HEK293T (cell line): ENCODE results near the gene LRRC8A.

Source experiments
- CTCF ChIA-PET: fragments of 350-600 bp; formaldehyde crosslinking; extraction: SDS; loops from one replicate; lab custom pipeline; 2021; ENCODE audit warnings: antibody characterized with exemption, inconsistent platforms; lab: Yijun Ruan, JAX
- POLR2A ChIA-PET: fragments of 350-600 bp; formaldehyde crosslinking; extraction: SDS; loops from one replicate; lab custom pipeline; 2020; ENCODE audit warnings: antibody characterized with exemption, inconsistent platforms; lab: Yijun Ruan, JAX
- DNase-seq: peaks from one replicate; pipeline ENCODE4 v3.0.0; 2012; ENCODE audit warnings: mixed read lengths; ENCODE audit errors: extremely low spot score
- ARNT ChIP-seq: fragments of 450-650 bp; IDR thresholded peaks from 2 replicates; pipeline ENCODE4 v1.6.1; 2017; ENCODE audit warnings: mild to moderate bottlenecking
- BHLHE40 ChIP-seq: fragments of 450-650 bp; IDR thresholded peaks from 2 replicates; pipeline ENCODE4 v1.6.1; 2016; ENCODE audit warnings: mild to moderate bottlenecking, moderate library complexity, borderline replicate concordance
- CTBP1 ChIP-seq: fragments of 450-650 bp; IDR thresholded peaks from 2 replicates; pipeline ENCODE4 v1.6.1; 2016; ENCODE audit warnings: borderline replicate concordance
- ELF4 ChIP-seq: fragments of 450-650 bp; IDR thresholded peaks from 2 replicates; pipeline ENCODE4 v1.6.1; 2017; ENCODE audit warnings: antibody characterized with exemption
- FOXA1 ChIP-seq: fragments of 450-650 bp; IDR thresholded peaks from 2 replicates; pipeline ENCODE4 v1.6.1; 2016; ENCODE audit warnings: mild to moderate bottlenecking
- FOXK2 ChIP-seq: fragments of 450-650 bp; IDR thresholded peaks from 2 replicates; pipeline ENCODE4 v1.6.1; 2016; ENCODE audit warnings: mild to moderate bottlenecking
- FOXM1 ChIP-seq: fragments of 450-650 bp; IDR thresholded peaks from 2 replicates; pipeline ENCODE4 v1.6.1; 2017; ENCODE audit warnings: mild to moderate bottlenecking, borderline replicate concordance
- HDGF ChIP-seq: fragments of 450-650 bp; IDR thresholded peaks from 2 replicates; pipeline ENCODE4 v1.6.1; 2017; ENCODE audit warnings: antibody characterized with exemption, borderline replicate concordance
- L3MBTL2 ChIP-seq: fragments of 450-650 bp; conservative IDR thresholded peaks from 2 replicates; pipeline ENCODE4 v1.6.1; 2016; ENCODE audit warnings: mild to moderate bottlenecking
- LEF1 ChIP-seq: fragments of 450-650 bp; IDR thresholded peaks from 2 replicates; pipeline ENCODE4 v1.6.1; 2017; ENCODE audit warnings: mild to moderate bottlenecking, borderline replicate concordance
- NFRKB ChIP-seq: fragments of 450-650 bp; IDR thresholded peaks from 2 replicates; pipeline ENCODE4 v1.6.1; 2016; ENCODE audit warnings: mild to moderate bottlenecking, moderate library complexity
- SP1 ChIP-seq: fragments of 450-650 bp; IDR thresholded peaks from 2 replicates; pipeline ENCODE4 v1.6.1; 2017
- SUZ12 ChIP-seq: fragments of 450-650 bp; IDR thresholded peaks from 2 replicates; pipeline ENCODE4 v1.6.1; 2016; ENCODE audit warnings: mild to moderate bottlenecking
- TARDBP ChIP-seq: fragments of 450-650 bp; IDR thresholded peaks from 2 replicates; pipeline ENCODE4 v1.6.1; 2016
- ZNF384 ChIP-seq: fragments of 450-650 bp; IDR thresholded peaks from 2 replicates; pipeline ENCODE4 v1.6.1; 2016
- TF ChIP-seq, protein P1 (sequence below): fragments of 450-650 bp; IDR thresholded peaks from 2 replicates; pipeline ENCODE4 v1.6.1; 2016

LRRC8A gene

DNA sequence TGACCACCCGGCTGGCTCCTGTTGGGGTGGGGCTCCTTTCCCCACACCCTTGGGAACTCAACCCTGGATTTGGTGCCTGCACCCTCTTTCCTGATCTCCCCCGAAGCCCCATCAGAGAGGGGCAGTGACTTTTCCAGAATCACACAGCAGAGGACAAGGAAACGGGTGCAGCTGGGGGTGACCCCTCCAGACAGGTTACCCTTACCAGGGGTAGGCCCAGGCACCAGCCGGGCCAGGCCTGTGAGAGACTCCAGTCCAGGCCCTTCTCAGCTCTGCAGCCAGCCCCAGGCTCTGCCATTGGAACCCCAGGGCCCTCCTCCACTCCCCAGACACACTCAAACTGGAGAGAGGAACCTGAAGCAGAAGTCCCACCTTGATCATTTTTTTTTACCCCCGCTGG, 19.9 kb downstream of the LRRC8A start:
- TF ChIP-seq SUZ12 (no peak), NFRKB (no peak), CTBP1 (no peak), FOXA1 (no peak), SP1 (no peak), FOXM1 (no peak), ELF4 (no peak)
- TF ChIP-seq, protein P1, sequence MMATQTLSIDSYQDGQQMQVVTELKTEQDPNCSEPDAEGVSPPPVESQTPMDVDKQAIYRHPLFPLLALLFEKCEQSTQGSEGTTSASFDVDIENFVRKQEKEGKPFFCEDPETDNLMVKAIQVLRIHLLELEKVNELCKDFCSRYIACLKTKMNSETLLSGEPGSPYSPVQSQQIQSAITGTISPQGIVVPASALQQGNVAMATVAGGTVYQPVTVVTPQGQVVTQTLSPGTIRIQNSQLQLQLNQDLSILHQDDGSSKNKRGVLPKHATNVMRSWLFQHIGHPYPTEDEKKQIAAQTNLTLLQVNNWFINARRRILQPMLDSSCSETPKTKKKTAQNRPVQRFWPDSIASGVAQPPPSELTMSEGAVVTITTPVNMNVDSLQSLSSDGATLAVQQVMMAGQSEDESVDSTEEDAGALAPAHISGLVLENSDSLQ = no peak
- ChIA-PET POLR2A (no interaction called here), CTCF (no interaction called here)
- DNase-seq = no peak

- TF ChIP-seq FOXK2 = no peak
- no peak for TF ChIP-seq LEF1
- no peak for TF ChIP-seq FOXA1
- no peak for TF ChIP-seq L3MBTL2
- no peak for TF ChIP-seq CTBP1
- no peak for TF ChIP-seq ELF4
- TF ChIP-seq, protein P1 = no peak
- TF ChIP-seq ZNF384 = no peak
- no peak for TF ChIP-seq ARNT
- no peak for TF ChIP-seq TARDBP
- no peak for TF ChIP-seq BHLHE40
- POLR2A ChIA-PET = no interaction called here
- DNase-seq = no peak
- CTCF ChIA-PET = no interaction called here
These were observed 20.6 kb downstream of the LRRC8A start for GRCh38 chr9:128902351-128903078.

DNA sequence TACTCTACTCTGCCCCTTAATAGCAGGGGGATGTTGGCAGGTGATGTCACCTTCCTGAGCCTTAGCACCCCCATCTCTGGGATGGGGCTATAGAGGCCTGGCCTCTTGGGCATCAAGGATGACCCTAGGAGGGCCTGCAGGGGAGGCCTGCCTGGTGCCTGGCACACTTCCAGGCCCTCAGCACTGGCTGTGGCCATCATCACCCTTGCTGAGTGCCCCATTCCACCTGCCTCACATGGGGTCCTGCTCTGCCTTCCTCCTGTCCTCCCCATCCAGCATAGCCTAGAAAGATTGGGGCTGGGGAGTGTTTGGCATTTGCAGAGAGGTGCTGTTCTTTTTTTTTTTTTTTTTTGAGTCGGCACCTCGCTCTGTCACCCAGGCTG, 21.1 kb downstream of the LRRC8A start:
- CTCF ChIA-PET = no interaction called here
- POLR2A ChIA-PET = no interaction called here
- TF ChIP-seq FOXM1 (no peak), TARDBP (no peak), ZNF384 (no peak), NFRKB (no peak), ELF4 (no peak), L3MBTL2 (no peak), ARNT (no peak), FOXK2 (no peak), BHLHE40 (no peak), HDGF (no peak), LEF1 (no peak), SUZ12 (no peak), SP1 (no peak), FOXA1 (no peak), CTBP1 (no peak)
- TF ChIP-seq, protein P1 = no peak
- no peak for DNase-seq

- DNase-seq = no peak
- POLR2A ChIA-PET = no interaction called here
- TF ChIP-seq HDGF = no peak
- TF ChIP-seq FOXM1 = no peak
- CTCF ChIA-PET = no interaction called here
These were observed 22.1 kb downstream of the LRRC8A start for GRCh38 chr9:128903871-128904620.

DNA sequence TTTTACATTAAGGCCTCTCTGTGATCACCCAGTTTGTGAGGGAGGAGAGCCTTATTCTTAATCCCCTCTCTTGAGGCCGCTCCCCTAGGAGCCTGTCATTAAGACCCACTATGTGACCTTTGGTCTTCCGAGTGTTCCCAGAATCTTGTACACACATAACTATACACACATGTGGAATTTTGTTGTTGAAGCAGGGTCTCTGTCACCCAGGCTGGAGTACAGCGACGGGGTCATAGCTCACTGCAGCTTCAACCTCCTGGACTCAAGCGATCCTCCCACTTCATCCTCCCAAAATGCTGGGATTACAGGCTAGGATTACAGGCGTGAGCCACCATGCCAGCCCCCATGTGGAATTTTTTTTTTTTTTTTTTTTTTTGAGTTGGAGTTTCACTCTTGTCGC, 24.0 kb downstream of the LRRC8A start:
- CTCF ChIA-PET = no interaction called here
- TF ChIP-seq L3MBTL2 = no peak
- TF ChIP-seq LEF1 = no peak
- no peak for TF ChIP-seq FOXM1
- no peak for TF ChIP-seq ELF4
- TF ChIP-seq SUZ12 = no peak
- no peak for TF ChIP-seq SP1
- no peak for TF ChIP-seq FOXK2
- TF ChIP-seq CTBP1 = no peak
- TF ChIP-seq NFRKB = no peak
- TF ChIP-seq HDGF = no peak
- no peak for DNase-seq
- POLR2A ChIA-PET = no interaction called here

DNA sequence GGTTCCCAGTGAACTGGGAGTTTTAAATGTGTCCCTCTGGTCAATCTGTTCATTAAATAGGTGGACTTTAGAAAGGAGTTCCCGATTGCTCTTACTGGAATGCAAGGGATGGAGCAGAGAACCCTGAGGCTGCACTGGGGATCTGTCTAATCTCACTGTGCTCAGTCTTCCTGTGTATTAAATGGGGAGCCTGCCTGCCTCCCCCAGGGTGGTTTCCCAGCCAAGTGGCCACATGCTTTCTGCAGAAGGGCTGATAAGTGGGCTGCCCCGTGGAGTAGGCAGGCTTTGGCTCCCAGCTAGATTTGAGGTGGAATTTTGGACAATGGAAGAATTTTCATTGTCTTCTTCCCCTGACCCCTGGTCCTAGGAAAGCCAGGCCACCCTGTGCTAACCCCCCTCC, 24.8 kb downstream of the LRRC8A start:
- no peak for DNase-seq
- POLR2A ChIA-PET = no interaction called here
- CTCF ChIA-PET = no interaction called here
- TF ChIP-seq L3MBTL2 (no peak), LEF1 (no peak), BHLHE40 (no peak), ARNT (no peak), HDGF (no peak), ZNF384 (no peak), TARDBP (no peak), SUZ12 (no peak)
- TF ChIP-seq, protein P1 = no peak
